Stimulated activated CD8-positive, alpha-beta memory T cell treated with anti-CD3 and anti-CD28 coated beads, Interleukin-7, amount 100 ng/mL, for 24 hours (primary cell): ENCODE measurements around the gene TMEM150A.
A peak's percentile ranks its signal among the peaks of the same experiment; 100 is the strongest.
"Not testable (repeated sequence)": the region's sequence is repeated elsewhere in the genome, so short reads cannot be mapped to it uniquely, and the experiment has no call there.

Source experiments
- DNase-seq: peaks from one replicate; pipeline ENCODE4 v3.0.0-alpha.2; 2020; ENCODE audit warnings: low read depth

The TMEM150A gene

DNA sequence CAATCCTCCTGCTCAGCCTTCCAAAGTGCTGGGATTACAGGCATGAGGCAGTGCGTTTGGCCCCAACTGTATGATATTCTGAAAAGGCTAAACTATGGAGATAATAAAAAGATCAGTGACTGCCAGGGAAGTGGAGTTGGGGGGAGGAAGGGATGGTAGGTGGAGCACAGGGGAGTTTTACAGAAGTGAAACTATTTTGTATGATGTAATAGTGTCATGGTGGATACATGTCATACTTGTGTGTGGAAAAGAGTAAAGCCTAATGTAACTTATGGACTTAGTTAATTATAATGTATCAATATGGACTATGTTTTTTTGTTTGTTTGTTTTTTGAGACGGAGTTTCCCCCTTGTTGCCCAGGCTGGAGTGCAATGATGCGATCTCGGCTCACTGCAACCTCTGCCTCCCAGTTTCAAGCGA, 38.3 kb downstream of the TMEM150A start:
- no peak for DNase-seq

DNA sequence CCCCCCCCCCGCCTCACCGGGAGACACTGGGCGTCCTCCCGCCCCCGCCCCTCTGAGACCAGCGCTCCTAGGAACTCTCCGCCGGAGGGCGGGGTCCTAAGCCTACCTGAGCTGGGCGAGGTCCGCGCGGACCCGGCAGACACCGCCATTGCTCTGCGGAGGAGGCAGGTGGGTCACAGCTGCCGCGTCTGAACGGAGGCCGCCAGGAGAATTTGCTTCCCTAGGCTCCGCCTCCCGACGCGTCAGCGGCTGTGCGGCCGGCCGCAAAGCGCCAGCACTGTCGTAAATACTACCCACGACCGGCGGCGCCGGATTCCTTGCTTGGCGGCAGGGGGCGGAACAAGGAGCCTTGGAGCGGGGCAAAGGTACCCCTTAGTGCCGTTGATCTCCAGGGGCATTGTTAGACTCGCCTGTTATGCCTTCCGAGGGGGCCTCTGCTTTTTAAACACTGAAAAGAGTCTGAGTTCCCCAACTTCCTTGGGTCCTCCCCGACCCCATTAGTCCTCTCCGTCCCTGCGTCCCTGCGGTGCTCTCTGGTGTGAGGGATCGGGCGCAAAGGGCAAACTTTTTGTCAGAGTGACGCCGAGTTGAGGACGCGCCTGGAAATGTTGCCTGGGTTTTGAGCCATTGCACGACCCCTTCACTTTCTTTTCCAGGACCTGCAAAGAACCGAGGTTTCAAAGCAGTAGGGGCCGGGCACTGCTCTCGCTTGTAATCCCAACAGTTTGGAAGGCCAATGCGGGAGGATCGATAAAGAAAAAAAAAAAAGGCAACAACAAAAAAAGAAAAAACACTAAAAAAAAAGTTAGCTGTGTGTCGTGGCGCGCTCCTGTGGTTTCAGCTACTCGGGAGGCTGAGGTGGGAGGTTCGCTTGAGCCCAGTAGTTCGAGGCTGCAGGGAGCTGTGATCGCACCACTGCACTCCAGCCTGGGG, 41.0 kb downstream of the TMEM150A start, which contains the start of gene GGCX:
GGCX (minus strand) TSS at position 214 of the 933 bp plus-strand sequence; CDS start at position 149, 65 bp downstream.
- DNase-seq = peak; percentile 86

DNA sequence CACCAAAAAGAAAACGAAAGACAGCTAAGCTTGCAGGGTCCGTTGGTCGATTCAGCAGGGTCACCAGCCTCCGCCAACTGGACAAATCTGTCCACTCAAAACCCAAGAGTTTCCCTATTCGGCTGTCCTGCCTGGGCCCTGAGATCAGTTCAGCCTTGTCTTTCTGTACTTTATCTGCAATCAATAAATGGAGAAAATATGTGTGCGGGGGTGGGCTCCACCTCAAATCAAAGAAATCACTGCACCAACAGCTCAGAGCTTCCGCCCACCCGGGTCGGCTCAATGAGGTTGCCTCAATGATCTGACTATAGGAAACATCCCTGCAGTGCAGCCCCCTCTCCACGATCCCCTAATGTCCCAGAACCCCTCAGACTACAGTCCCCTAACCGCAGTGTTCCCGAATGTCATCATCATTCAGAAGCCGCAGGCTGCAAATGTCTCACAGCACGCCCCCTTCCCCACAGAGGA, 41.7 kb downstream of the TMEM150A start:
- no peak for DNase-seq

DNA sequence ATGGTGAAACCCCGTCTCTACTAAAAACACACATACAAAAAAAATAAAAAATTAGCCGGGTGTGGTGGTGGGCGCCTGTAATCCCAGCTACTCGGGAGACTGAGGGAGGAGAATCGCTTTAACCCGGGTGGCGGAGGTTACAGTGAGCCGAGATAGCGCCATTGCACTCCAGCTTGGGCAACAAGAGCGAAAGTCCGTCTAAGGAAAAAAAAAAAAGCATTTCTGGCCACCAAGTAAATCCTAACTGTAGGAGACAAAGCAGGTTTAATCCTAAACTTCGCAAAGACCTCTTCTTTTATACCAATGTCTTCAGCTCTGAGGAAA, 42.1 kb downstream of the TMEM150A start:
- not testable (repeated sequence) for DNase-seq

DNA sequence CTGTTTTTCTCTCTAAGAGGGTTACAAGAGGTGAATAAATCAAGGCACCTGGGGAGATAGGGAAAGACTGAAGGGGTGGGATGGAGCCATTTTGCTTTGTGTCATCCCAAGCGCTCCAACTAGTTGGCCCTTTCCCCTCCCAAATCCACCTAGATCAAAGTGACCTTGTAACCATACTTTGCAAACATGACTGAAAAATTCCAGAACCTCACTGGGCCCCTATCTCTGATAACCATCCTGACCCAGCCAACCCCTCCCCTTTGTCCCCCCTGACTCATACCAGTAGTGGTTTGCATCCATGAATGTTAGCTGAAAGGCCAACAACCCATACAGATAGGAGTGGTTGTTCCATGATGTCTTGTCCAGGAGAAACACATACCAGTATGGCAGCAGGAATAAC, 44.3 kb downstream of the TMEM150A start:
- no peak for DNase-seq

- no peak for DNase-seq
Measured at GRCh38 chr2:85557130-85557529, 45.4 kb downstream of the TMEM150A start.

DNA sequence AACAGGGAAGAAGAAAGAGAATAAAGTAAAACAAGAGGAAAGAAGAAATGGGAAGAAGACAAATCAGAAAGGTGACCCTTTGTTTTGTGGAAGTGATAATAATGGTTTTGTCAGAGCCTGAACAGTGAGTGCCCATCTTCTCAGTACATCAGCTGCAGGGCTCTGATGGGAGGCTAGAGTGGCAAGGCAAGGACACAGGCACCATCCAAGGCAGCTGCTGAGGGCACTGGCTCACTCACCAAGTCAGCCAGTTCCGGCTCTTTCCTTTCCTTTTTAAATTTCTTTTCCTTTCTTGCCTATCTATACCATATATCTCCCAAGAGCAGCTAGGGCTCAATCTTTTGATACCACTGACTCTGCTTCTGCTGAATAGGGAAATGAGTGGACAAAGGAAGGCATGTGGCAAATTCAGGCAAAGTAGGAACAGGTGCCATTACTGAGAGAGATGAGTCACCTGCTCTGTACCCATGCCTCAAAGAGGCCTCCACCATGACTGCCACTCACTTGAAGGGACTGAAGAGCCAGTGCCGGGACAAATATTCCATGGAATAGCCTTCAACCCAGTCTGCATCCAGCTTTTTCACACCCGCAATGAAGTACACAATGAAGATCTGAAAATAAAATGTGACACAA, 47.4 kb downstream of the TMEM150A start:
- DNase-seq = no peak

GRCh38 chr2:85553184-85553583, 49.3 kb downstream of the TMEM150A start:
- DNase-seq = no peak

DNA sequence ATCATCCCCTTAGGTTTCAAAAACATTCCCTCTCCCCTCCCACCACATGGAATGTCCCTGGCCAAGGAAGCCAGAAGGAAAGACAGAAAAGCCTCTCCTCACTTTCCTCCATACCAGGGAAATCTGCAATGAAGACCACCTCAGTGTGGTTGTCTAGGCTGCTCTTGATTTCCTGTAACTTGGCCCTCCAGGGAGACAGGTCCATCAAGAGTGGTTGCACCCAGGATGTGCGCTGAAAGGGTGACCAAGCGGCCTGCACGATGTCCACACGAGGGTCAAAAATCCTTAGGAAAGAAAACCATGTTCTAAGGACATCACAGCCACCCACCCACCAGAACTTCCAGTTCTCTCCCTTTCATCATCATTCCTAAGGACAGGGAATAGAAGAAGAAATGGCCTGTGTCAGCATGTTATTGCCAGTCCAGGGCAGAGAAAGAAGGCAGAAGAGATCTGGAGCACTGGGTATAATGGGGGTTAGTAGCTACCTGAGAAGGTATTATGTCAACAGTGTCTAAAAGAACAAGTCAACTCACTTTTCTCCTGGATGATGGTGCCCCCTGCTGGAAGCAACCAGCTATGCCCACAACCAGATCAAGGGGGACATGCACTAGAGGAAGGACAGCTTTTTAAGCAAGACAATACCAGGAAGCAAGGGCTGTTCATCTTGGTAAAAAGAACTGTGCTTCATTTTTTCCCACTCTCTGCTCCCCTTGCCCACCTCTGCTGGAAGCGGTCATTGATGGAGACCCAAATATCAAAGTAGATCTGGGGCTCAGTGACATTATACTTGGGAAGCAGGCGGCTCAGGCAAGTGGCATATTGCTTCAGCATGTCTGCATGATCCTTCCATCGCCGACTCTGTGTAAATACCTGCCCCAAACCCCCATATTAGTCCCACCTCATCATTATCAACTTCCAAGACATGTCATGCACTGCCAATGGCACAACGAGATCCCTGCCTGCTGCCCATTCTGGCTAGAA, 50.5 kb downstream of the TMEM150A start:
- DNase-seq = peak; percentile 74

- DNase-seq = no peak
Measured at GRCh38 chr2:85550486-85550885, 52.0 kb downstream of the TMEM150A start.

DNA sequence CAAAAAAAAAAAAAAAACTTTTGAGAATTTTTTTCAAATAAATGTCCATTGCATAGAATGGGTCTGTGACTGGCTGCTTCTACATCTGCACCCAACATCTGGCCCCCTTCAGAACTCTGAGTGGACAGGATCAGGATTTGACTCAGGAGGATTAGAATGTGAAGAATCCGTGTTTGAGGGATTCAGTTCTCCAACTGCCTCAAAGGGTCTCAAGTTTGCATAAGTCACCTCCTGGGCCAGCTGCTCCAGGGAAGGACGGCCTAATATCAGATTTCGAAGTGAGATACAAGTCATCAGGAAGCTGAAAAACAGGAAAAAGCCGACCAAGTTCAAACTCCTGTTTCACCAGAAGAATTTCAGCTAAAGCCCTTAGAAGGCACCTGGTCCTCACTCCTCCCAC, 52.7 kb downstream of the TMEM150A start:
- no peak for DNase-seq

- DNase-seq = no peak
Measured at GRCh38 chr2:85549095-85549494, 53.4 kb downstream of the TMEM150A start.

GRCh38 chr2:85548608-85548900, 53.9 kb downstream of the TMEM150A start:
- DNase-seq = no peak
